ENCODE data around the gene COQ2. TPM values are rescaled to one million over a fixed set of nuclear protein-coding genes. Genes with fewer than 3 reads are reported as not detected.

Gene COQ2
- total and polyA plus RNA-seq, 4 experiments from 2014 or later, result 5.5 to 7.6 (median 6.8) TPM

DNA sequence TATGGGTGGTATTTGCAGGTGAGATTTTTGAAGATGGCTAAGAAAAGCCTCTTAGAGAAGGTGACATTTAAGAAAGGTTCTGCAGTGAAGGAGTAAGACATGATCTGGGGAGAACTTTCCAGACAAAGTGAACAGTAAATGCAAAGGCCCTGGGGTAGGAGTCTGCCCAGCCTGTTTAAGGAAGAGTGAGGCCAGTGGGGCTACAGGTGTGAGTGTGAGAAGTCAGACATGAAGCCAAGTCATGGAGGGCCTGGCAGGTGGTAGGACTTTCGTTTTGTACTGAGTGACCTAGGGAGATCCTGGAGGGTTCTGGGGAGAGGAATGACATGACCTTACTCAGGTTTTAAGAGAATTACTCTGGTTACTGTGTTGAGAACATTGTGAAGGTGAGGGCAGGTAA is 21.5 kb downstream of the COQ2 start:
- Mint-ChIP-seq H3K9me3 (no peaks in the 10 kb centered on the region), H3K27ac (peak overlapping the region in 3 of 7 donors; percentile 25 to 66 (median 48)), H3K27me3 (no peaks in the 10 kb centered on the region), H3K4me3 (no peak overlapping the region), H3K36me3 (peaks cover 11 to 19% of the 10 kb centered on the region in 2 donors), H3K4me1 (peaks cover 3 to 17% (median 4%) of the 10 kb centered on the region in 4 donors)
- Histone ChIP-seq H3K27ac (ENCODE audit: low read depth, low read length) (no peak overlapping the region), H3K27me3 (ENCODE audit: insufficient read depth, low read length) (no peaks in the 10 kb centered on the region), H3K4me1 (ENCODE audit: insufficient read depth, low read length) (peaks cover 10% of the 10 kb centered on the region), H3K9me3 (ENCODE audit: control insufficient read depth in 1 of 2, low read length in 2 of 2) (no peaks in the 10 kb centered on the region), H3K36me3 (ENCODE audit: insufficient read depth, low read length) (no peaks in the 10 kb centered on the region), H3K4me3 (ENCODE audit: low read length in 2 of 2) (no peak overlapping the region)
- DNase-seq, result no peak
- ChIA-PET CTCF (ENCODE audit: partially characterized antibody) (interaction anchor here (1.2 to 4.6 kb wide), 6 partner anchors 12 to 196 kb away, joined by 4 to 68 read pairs (median 8); no protein-coding TSS in a partner anchor), POLR2A (ENCODE audit: partially characterized antibody) (interaction anchor here (1.2 kb wide), 1 partner anchor 154 kb away, joined by 3 read pairs; no protein-coding TSS in a partner anchor)
- intact Hi-C loops (cut with micrococcal nuclease), result no loop called here

DNA sequence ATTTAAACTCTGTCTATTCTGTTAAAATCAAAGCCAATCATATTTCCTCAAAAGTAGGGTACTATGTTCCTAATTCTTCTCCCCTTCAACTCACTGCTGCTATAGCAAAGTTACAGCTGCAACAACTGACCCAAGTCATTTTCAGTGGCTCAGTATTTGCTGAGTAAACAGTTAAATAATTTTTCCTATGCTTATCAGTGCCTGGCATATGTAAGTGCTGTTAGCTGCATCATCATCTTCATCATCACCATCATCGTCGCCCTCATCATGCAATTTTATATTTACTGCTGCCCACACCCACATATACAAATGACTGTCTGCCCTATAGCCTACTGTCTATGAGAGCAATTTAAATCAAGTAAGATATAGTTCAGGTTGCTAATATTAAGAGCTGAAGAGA is 21.9 kb downstream of the COQ2 start:
- H3K4me3 Mint-ChIP-seq, result no peak overlapping the region
- intact Hi-C loops (cut with micrococcal nuclease), result no loop called here

DNA sequence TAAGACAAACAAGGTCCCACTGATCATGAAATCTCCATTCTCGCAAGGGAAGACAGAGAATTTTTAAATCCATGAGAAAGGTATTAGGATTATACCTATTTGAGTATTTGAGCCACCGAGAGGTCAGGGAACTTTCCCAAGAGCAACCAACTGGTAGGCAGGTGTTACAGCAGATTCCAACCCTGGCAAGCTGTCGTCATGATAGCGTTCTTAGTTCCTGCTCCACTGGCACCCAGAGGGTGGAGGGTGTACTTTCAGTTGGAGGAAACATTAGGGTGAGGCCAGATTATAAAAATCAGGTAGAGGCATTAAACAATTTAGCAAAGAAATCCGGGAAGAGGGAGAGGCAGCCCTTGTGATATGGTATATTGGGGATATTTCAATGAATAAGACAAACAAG is 23.3 kb downstream of the COQ2 start:
- ChIA-PET CTCF (ENCODE audit: partially characterized antibody) (interaction anchor here (0.8 to 4.6 kb wide), 19 partner anchors 10 to 208 kb away, joined by 3 to 68 read pairs (median 8); partner anchors contain the start of gene COQ2), POLR2A (ENCODE audit: partially characterized antibody) (interaction anchor here (2.2 kb wide), 1 partner anchor 177 kb away, joined by 9 read pairs; no protein-coding TSS in a partner anchor)
- no peak for DNase-seq
- Mint-ChIP-seq H3K4me3 (no peak overlapping the region), H3K4me1 (peaks cover 0 to 9% (median 3%) of the 10 kb centered on the region in 4 donors), H3K9me3 (no peaks in the 10 kb centered on the region), H3K36me3 (peaks cover 13 to 14% of the 10 kb centered on the region in 2 donors), H3K27ac (no peak overlapping the region), H3K27me3 (no peaks in the 10 kb centered on the region)
- intact Hi-C loops (cut with micrococcal nuclease), result loop anchor here (2.0 kb wide), 1 partner anchor 21 kb away; no protein-coding TSS in a partner anchor
- Histone ChIP-seq H3K4me1 (ENCODE audit: insufficient read depth, low read length) (peaks cover 6% of the 10 kb centered on the region), H3K27me3 (ENCODE audit: insufficient read depth, low read length) (no peaks in the 10 kb centered on the region), H3K9me3 (ENCODE audit: control insufficient read depth in 1 of 2, low read length in 2 of 2) (no peaks in the 10 kb centered on the region), H3K4me3 (ENCODE audit: low read length in 2 of 2) (no peak overlapping the region), H3K27ac (ENCODE audit: low read depth, low read length) (no peak overlapping the region), H3K36me3 (ENCODE audit: insufficient read depth, low read length) (no peaks in the 10 kb centered on the region)

More for the DNA sequence above, 21.9 kb downstream of the COQ2 start:
- no peak for DNase-seq
- Histone ChIP-seq H3K4me3 (ENCODE audit: low read length in 2 of 2) (no peak overlapping the region), H3K9me3 (ENCODE audit: control insufficient read depth in 1 of 2, low read length in 2 of 2) (no peaks in the 10 kb centered on the region), H3K36me3 (ENCODE audit: insufficient read depth, low read length) (no peaks in the 10 kb centered on the region), H3K27ac (ENCODE audit: low read depth, low read length) (no peak overlapping the region), H3K4me1 (ENCODE audit: insufficient read depth, low read length) (peaks cover 10% of the 10 kb centered on the region), H3K27me3 (ENCODE audit: insufficient read depth, low read length) (no peaks in the 10 kb centered on the region)
- ChIA-PET CTCF (ENCODE audit: partially characterized antibody) (interaction anchor here (1.2 to 4.6 kb wide), 8 partner anchors 9 to 208 kb away, joined by 4 to 68 read pairs (median 6); no protein-coding TSS in a partner anchor), POLR2A (ENCODE audit: partially characterized antibody) (interaction anchor here (1.2 kb wide), 1 partner anchor 154 kb away, joined by 3 read pairs; no protein-coding TSS in a partner anchor)
- Mint-ChIP-seq H3K36me3 (peaks cover 11 to 16% of the 10 kb centered on the region in 2 donors), H3K27ac (peak overlapping the region in 2 of 7 donors; percentile 25 to 66), H3K9me3 (no peaks in the 10 kb centered on the region), H3K4me1 (peaks cover 2 to 14% (median 4%) of the 10 kb centered on the region in 4 donors), H3K27me3 (no peaks in the 10 kb centered on the region)

DNA sequence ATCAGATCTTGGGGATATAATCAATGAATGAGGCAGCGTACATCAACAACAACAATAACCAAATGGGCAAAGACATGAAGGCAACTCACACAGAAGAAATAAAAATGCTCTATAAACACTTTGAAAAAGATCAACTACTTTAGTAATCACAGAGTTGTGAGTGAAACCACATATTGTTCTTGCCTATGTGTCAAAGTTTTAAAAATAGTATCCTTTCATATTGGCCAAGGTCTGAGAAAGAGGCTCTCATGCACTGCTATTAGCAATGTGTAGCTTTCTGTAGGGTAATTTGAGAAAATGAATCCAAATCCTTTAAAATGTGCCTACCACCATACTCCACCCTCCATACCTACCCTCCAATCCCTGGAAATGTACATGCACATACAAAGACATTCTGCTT is 25.0 kb downstream of the COQ2 start:
- intact Hi-C loops (cut with micrococcal nuclease), result no loop called here
- no peak overlapping the region for H3K4me3 Mint-ChIP-seq
- H3K27ac Mint-ChIP-seq, result no peak overlapping the region
- ChIA-PET POLR2A (ENCODE audit: partially characterized antibody) (interaction anchor here (2.2 kb wide), 1 partner anchor 176 kb away, joined by 9 read pairs; no protein-coding TSS in a partner anchor), CTCF (ENCODE audit: partially characterized antibody) (interaction anchor here (0.9 to 4.6 kb wide), 12 partner anchors 8 to 204 kb away, joined by 4 to 68 read pairs (median 9); partner anchors contain the start of gene COQ2)
- Histone ChIP-seq H3K4me1 (ENCODE audit: insufficient read depth, low read length) (peaks cover 6% of the 10 kb centered on the region), H3K9me3 (ENCODE audit: control insufficient read depth in 1 of 2, low read length in 2 of 2) (no peaks in the 10 kb centered on the region), H3K27me3 (ENCODE audit: insufficient read depth, low read length) (no peaks in the 10 kb centered on the region), H3K36me3 (ENCODE audit: insufficient read depth, low read length) (no peaks in the 10 kb centered on the region), H3K27ac (ENCODE audit: low read depth, low read length) (no peak overlapping the region), H3K4me3 (ENCODE audit: low read length in 2 of 2) (no peak overlapping the region)
- H3K9me3 Mint-ChIP-seq, result no peaks in the 10 kb centered on the region
- peaks cover 5 to 14% of the 10 kb centered on the region in 2 donors for H3K36me3 Mint-ChIP-seq
- H3K4me1 Mint-ChIP-seq, result peaks cover 0 to 5% (median 3%) of the 10 kb centered on the region in 4 donors
- H3K27me3 Mint-ChIP-seq, result no peaks in the 10 kb centered on the region
- no peak for DNase-seq

DNA sequence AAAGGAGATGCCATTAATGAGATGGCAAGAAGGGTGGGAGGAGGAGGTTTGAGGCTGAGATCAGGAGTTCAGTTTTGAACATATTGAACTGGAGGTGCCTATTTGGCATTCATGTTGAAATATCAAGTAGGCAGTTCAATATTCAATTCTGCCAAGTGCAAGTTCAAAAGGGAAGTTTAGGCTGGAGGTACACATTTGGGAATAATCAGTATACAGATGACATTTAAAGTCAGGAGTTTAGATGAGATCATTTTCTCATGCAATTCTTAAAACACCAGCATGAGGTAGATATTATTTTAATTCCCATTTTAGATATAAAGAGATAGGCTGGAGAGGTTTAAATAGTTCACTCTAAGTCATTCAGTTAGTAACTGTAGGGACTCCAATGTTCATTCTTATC is 26.1 kb downstream of the COQ2 start:
- no peaks in the 10 kb centered on the region for H3K27me3 Mint-ChIP-seq
- intact Hi-C loops (cut with micrococcal nuclease), result no loop called here
- H3K9me3 Mint-ChIP-seq, result no peaks in the 10 kb centered on the region
- Histone ChIP-seq H3K27me3 (ENCODE audit: insufficient read depth, low read length) (no peaks in the 10 kb centered on the region), H3K4me3 (ENCODE audit: low read length in 2 of 2) (no peak overlapping the region), H3K27ac (ENCODE audit: low read depth, low read length) (no peak overlapping the region), H3K4me1 (ENCODE audit: insufficient read depth, low read length) (peaks cover 6% of the 10 kb centered on the region), H3K36me3 (ENCODE audit: insufficient read depth, low read length) (no peaks in the 10 kb centered on the region), H3K9me3 (ENCODE audit: control insufficient read depth in 1 of 2, low read length in 2 of 2) (no peaks in the 10 kb centered on the region)
- H3K27ac Mint-ChIP-seq, result no peak overlapping the region
- no peak overlapping the region for H3K4me3 Mint-ChIP-seq
- POLR2A ChIA-PET (ENCODE audit: partially characterized antibody), result no interaction called here
- H3K36me3 Mint-ChIP-seq, result peaks cover 3 to 14% of the 10 kb centered on the region in 2 donors
- H3K4me1 Mint-ChIP-seq, result peaks cover 0 to 6% (median 3%) of the 10 kb centered on the region in 4 donors
- no peak for DNase-seq
- CTCF ChIA-PET (ENCODE audit: partially characterized antibody), result interaction anchor here (2.5 kb wide), 1 partner anchor 148 kb away, joined by 17 read pairs; no protein-coding TSS in a partner anchor

DNA sequence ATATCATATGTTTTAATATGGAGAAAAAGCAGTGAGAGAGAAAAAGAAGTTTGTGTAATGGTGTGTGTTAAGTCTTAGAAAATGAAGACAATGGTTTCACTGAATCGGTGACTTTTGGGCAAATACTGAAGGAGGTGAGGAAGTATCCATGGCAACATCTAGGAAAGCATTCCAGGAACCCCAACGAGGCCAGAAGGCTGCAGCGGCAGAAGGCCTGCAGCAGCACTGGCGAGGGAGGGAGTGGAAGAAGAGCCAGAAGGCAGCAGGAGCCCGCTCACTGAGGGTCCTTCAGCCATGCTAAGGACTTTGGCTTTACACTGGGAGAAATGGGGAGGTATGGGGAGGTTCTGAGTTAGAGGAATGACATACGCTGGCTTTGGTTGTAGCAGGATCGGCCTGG is 26.8 kb downstream of the COQ2 start:
- Mint-ChIP-seq H3K27ac (no peak overlapping the region), H3K9me3 (no peaks in the 10 kb centered on the region), H3K4me3 (no peak overlapping the region), H3K27me3 (no peaks in the 10 kb centered on the region), H3K4me1 (peaks cover 4 to 11% (median 6%) of the 10 kb centered on the region in 4 donors), H3K36me3 (peaks cover 3 to 8% of the 10 kb centered on the region in 2 donors)
- Histone ChIP-seq H3K4me3 (ENCODE audit: low read length in 2 of 2) (no peak overlapping the region), H3K36me3 (ENCODE audit: insufficient read depth, low read length) (no peaks in the 10 kb centered on the region), H3K27me3 (ENCODE audit: insufficient read depth, low read length) (no peaks in the 10 kb centered on the region), H3K4me1 (ENCODE audit: insufficient read depth, low read length) (peaks cover 9% of the 10 kb centered on the region), H3K9me3 (ENCODE audit: control insufficient read depth in 1 of 2, low read length in 2 of 2) (no peaks in the 10 kb centered on the region), H3K27ac (ENCODE audit: low read depth, low read length) (no peak overlapping the region)
- intact Hi-C loops (cut with micrococcal nuclease), result no loop called here
- ChIA-PET POLR2A (ENCODE audit: partially characterized antibody) (no interaction called here), CTCF (ENCODE audit: partially characterized antibody) (no interaction called here)
- DNase-seq, result no peak

DNA sequence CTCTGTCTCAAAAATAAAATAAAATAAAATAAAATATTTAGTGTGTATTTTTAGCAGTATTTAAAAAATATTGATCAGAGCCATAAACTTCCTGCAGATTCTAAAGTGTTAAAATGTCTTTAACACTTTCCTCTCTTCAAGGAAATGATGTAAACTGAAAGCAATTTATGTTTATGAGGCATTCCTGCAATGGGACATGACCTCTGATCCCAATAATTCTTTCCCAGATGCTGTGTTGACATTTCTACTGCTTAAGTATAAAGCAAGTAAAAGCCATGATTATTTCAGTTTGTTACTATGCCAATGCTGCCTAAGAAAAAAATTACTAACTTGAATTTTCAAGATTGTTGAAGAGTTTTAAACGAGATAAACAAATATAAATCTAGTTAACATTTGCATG is 29.0 kb downstream of the COQ2 start:
- H3K9me3 Mint-ChIP-seq, result no peaks in the 10 kb centered on the region

More for the DNA sequence above, 29.0 kb downstream of the COQ2 start:
- H3K27me3 ChIP-seq (ENCODE audit: insufficient read depth, low read length), result no peaks in the 10 kb centered on the region
- no peak overlapping the region for H3K27ac ChIP-seq (ENCODE audit: low read depth, low read length)
- H3K4me1 ChIP-seq (ENCODE audit: insufficient read depth, low read length), result peaks cover 29% of the 10 kb centered on the region
- Mint-ChIP-seq H3K27ac (no peak overlapping the region), H3K4me3 (no peak overlapping the region), H3K27me3 (no peaks in the 10 kb centered on the region), H3K4me1 (peaks cover 13 to 33% (median 18%) of the 10 kb centered on the region in 4 donors), H3K36me3 (peaks cover 0 to 5% of the 10 kb centered on the region in 2 donors)
- ChIA-PET CTCF (ENCODE audit: partially characterized antibody) (interaction anchor here (1.4 to 8.2 kb wide), 2 partner anchors 171 to 182 kb away, joined by 3 to 123 read pairs; no protein-coding TSS in a partner anchor), POLR2A (ENCODE audit: partially characterized antibody) (interaction anchor here (2.1 kb wide), 1 partner anchor 171 kb away, joined by 5 read pairs; no protein-coding TSS in a partner anchor)
- H3K9me3 ChIP-seq (ENCODE audit: control insufficient read depth in 1 of 2, low read length in 2 of 2), result no peaks in the 10 kb centered on the region
- intact Hi-C loops (cut with micrococcal nuclease), result no loop called here
- no peak overlapping the region for H3K4me3 ChIP-seq (ENCODE audit: low read length in 2 of 2)
- DNase-seq, result no peak
- H3K36me3 ChIP-seq (ENCODE audit: insufficient read depth, low read length), result no peaks in the 10 kb centered on the region

Measured in CD4-positive, alpha-beta memory T cell (primary cell).